Esophagus squamous epithelium (tissue), 5 donors: Measurements from ENCODE around the gene ZNF410. TPM values are rescaled to one million over a fixed set of nuclear protein-coding genes. Genes with fewer than 3 reads are reported as not detected.

ENCODE experiments used
- DNase-seq: peaks from one replicate; lab custom pipeline; 2025; lab: John Stamatoyannopoulos, UW
- H3K27ac ChIP-seq, 4 donors: fragments of 200-600 bp; sonication (generic); one replicate each; pipeline ENCODE4 v1.5.1; 2016 to 2019; ENCODE audit warnings: mild to moderate bottlenecking in 1 of 4
- H3K27me3 ChIP-seq, 4 donors: fragments of 200-600 bp; sonication (generic); 1 replicate in 3 of 4; 2 replicates in 1 of 4; pipeline versions ENCODE4 v1.5.1 to v1.6.0; 2017 to 2021; ENCODE audit warnings: antibody characterized with exemption in 1 of 4
- H3K36me3 ChIP-seq, 3 donors: fragments of 200-600 bp; sonication (generic); one replicate each; pipeline ENCODE4 v1.5.1; 2016 to 2019
- H3K4me1 ChIP-seq, 3 donors: fragments of 200-600 bp; sonication (generic); one replicate each; pipeline ENCODE4 v1.5.1; 2017 to 2019
- H3K4me3 ChIP-seq, 4 donors: fragments of 200-600 bp; sonication (generic); 1 replicate in 3 of 4; 2 replicates in 1 of 4; pipeline ENCODE4 v1.5.1; 2016 to 2019; ENCODE audit warnings: mild to moderate bottlenecking in 2 of 4, moderate library complexity in 1 of 4
- H3K9me3 ChIP-seq, 3 donors: fragments of 200-600 bp; sonication (generic); one replicate each; pipeline ENCODE4 v1.5.1; 2016 to 2019
- CTCF ChIP-seq, 6 experiments: fragments of 450-650 bp in 4 of 6; fragments of 200-600 bp in 2 of 6; sonication (generic) in 2 of 6; IDR thresholded peaks; one replicate each; pipeline ENCODE4 v1.5.1; 2016 to 2019; ENCODE audit warnings: antibody characterized with exemption in 6 of 6, mild to moderate bottlenecking in 4 of 6, moderate library complexity in 4 of 6
- POLR2A ChIP-seq, 4 donors: fragments of 450-650 bp; IDR thresholded peaks; one replicate each; pipeline ENCODE4 v1.6.1; 2017; ENCODE audit warnings: antibody characterized with exemption in 4 of 4, mild to moderate bottlenecking in 4 of 4, moderate library complexity in 3 of 4
- WGBS, 2 donors: methylation state at CpG; one replicate each; pipeline ENCODE4 v1.1.5; 2018; 5-methylcytosine and 5-hydroxymethylcytosine counted together
- intact Hi-C: fragments of 100-400 bp; cut with DNase I; formaldehyde crosslinking; loops from one replicate; pipeline ENCODE4 v1.15.0; 2022
- total RNA-seq, 4 donors: library from RNA; depleted of rRNA; stranded (reverse); fragments of >200 nt; gene quantifications; one replicate each; pipeline ENCODE4 v1.1.0, GENCODE V29; 2016
- donor health status: DM: yes; HTN: yes; CAD: no.

ZNF410 gene
- total RNA-seq, 4 donors from 2014 or later = 37.8 to 52.3 (median 38.1) TPM

DNA sequence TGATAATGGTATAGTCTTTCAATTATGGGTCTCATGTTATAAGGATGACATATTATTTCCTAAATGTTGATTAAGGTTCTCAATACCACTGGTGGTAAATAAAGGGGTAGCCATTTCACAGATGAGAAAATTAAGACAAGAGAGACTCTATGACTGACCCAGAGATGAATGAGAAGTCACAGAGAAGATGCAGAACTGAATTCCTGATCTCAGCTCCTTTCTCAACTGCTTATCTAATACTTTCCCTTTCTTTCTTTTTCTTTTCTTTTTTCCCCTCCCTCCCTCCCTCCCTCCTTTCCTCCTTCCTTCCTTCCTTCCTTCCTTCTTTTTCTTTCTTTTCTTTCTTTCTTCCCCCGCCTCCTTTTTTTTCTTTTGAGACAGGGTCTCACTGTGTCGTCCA lies 43.4 kb upstream of the ZNF410 start:
- Histone ChIP-seq H3K4me1 (no peaks in the 10 kb centered on the region), H3K27ac (no peak overlapping the region), H3K9me3 (no peaks in the 10 kb centered on the region), H3K4me3 (no peak overlapping the region), H3K27me3 (no peaks in the 10 kb centered on the region), H3K36me3 (no peaks in the 10 kb centered on the region)
- no peak for DNase-seq
- TF ChIP-seq POLR2A (IDR thresholded peaks at IDR 0.05) (no peak), CTCF (IDR thresholded peaks at IDR 0.05) (no peak)
- 47 to 70% methylated on average over 2 of the region's 2 CpGs for WGBS, 2 donors
- intact Hi-C loops = no loop called here

- no peaks in the 10 kb centered on the region for H3K36me3 ChIP-seq
- H3K27me3 ChIP-seq = no peaks in the 10 kb centered on the region
- H3K9me3 ChIP-seq = no peaks in the 10 kb centered on the region
- TF ChIP-seq CTCF (IDR thresholded peaks at IDR 0.05) = no peak
- TF ChIP-seq POLR2A (IDR thresholded peaks at IDR 0.05) = no peak
- H3K4me3 ChIP-seq = no peak overlapping the region
- DNase-seq = no peak
- H3K27ac ChIP-seq = no peak overlapping the region
- peaks cover 4 to 27% (median 7%) of the 10 kb centered on the region in 3 donors for H3K4me1 ChIP-seq
- intact Hi-C loops = no loop called here
- 84 to 87% methylated on average over 4 of the region's 4 CpGs for WGBS, 2 donors
Measured at GRCh38 chr14:73846947-73847346, 39.7 kb upstream of the ZNF410 start.

DNA sequence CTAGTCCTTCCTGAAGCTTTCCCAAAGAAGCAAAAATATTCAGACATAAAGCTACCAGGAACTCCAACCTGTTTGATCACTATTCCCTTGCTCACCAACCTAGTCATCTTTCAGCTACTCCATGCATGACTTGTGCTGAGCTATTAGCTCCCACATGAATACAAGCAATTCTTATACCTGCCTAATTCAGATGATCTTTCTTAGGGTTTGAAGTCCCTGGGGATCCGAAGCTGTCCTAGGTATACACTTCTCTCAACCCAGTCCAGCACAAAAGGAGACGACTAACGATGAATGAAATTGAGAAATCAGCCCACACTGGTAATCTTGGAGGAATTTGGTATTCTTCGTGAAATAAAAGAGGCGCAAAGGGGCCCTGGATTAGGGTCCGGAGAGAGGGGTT lies 35.7 kb upstream of the ZNF410 start:
- Histone ChIP-seq H3K27me3 (no peaks in the 10 kb centered on the region), H3K36me3 (no peaks in the 10 kb centered on the region), H3K27ac (peak overlapping the region; percentile 89 to 95 (median 93)), H3K9me3 (no peaks in the 10 kb centered on the region), H3K4me1 (peaks cover 4 to 36% (median 13%) of the 10 kb centered on the region in 3 donors), H3K4me3 (peak overlapping the region; percentile 43 to 70 (median 56))
- 24 to 52% methylated on average over 6 of the region's 6 CpGs for WGBS, 2 donors
- TF ChIP-seq POLR2A (IDR thresholded peaks at IDR 0.05) (no peak), CTCF (IDR thresholded peaks at IDR 0.05) (no peak)
- DNase-seq = no peak
- intact Hi-C loops = no loop called here

GRCh38 chr14:73851567-73852382 lies 34.9 kb upstream of the ZNF410 start, which contains the start of gene PTGR2:
Gene PTGR2 (plus strand): TSS chr14:73851831. CDS start chr14:73858863, 7,032 bp downstream.
- DNase-seq = peak; percentile 38
- Histone ChIP-seq H3K36me3 (no peaks in the 10 kb centered on the region), H3K27ac (peak within 1 kb of the TSS; percentile 89 to 95 (median 93)), H3K9me3 (no peaks in the 10 kb centered on the region), H3K4me3 (peak within 1 kb of the TSS; percentile 43 to 70 (median 56)), H3K4me1 (peaks cover 4 to 36% (median 13%) of the 10 kb centered on the region in 3 donors), H3K27me3 (no peaks in the 10 kb centered on the region)
- WGBS, 2 donors = 2 to 5% methylated on average over 16 to 26 of the region's 51 CpGs
- intact Hi-C loops = no loop called here
- TF ChIP-seq CTCF (IDR thresholded peaks at IDR 0.05) (peak in 4 of 6 experiments; percentile 9 to 41 (median 26)), POLR2A (IDR thresholded peaks at IDR 0.05) (peak in 3 of 4 donors; percentile 16 to 87 (median 79))

DNA sequence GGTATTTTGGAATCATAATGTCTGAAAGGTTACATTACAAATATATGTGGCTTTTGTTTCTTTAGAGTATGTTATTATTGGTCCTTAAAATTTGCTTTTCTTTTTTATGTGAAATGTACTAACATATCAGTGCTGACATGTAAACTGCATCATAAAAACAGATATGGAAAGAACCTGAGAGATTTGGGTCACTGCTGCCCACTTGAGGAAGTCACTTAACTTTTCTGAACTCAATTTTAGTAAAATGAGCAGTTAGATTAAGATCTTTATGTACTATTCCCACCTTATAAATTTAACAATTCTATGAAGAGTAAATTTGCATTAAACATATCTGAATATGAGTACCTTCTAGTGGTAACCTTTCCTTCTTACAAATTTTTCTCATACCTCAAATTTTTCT lies 27.5 kb upstream of the ZNF410 start:
- Histone ChIP-seq H3K4me3 (no peak overlapping the region), H3K9me3 (no peaks in the 10 kb centered on the region), H3K4me1 (no peaks in the 10 kb centered on the region), H3K27ac (no peak overlapping the region), H3K27me3 (no peaks in the 10 kb centered on the region), H3K36me3 (peaks cover 0 to 44% (median 0%) of the 10 kb centered on the region in 3 donors)
- DNase-seq = no peak
- intact Hi-C loops = no loop called here
- TF ChIP-seq POLR2A (IDR thresholded peaks at IDR 0.05) (no peak), CTCF (IDR thresholded peaks at IDR 0.05) (no peak)
